Nephron progenitor cell (in vitro differentiated cells): ENCODE measurements around the gene CNTN5.
"Not testable (repeated sequence)": the region's sequence is repeated elsewhere in the genome, so short reads cannot be mapped to it uniquely, and the experiment has no call there.

Experiments used
- DNase-seq: peaks from one replicate; pipeline ENCODE4 v3.0.0; 2021
- H3K27ac Mint-ChIP-seq: 2 replicates; pipeline ENCODE4 v1.8.0; 2021; ENCODE audit warnings: mild to moderate bottlenecking, moderate library complexity, mixed read lengths
- H3K27me3 Mint-ChIP-seq: 2 replicates; pipeline ENCODE4 v1.8.0; 2021; ENCODE audit warnings: mild to moderate bottlenecking, low read depth, mixed read lengths; ENCODE audit not compliant: poor library complexity
- H3K36me3 Mint-ChIP-seq: 2 replicates; pipeline ENCODE4 v1.8.0; 2021; ENCODE audit warnings: low read depth, mixed read lengths
- H3K4me1 Mint-ChIP-seq: 2 replicates; pipeline ENCODE4 v1.8.0; 2021; ENCODE audit warnings: mixed read lengths
- H3K4me3 Mint-ChIP-seq: 2 replicates; pipeline ENCODE4 v1.8.0; 2021; ENCODE audit warnings: mild to moderate bottlenecking, moderate library complexity, mixed read lengths
- H3K9me3 Mint-ChIP-seq: 2 replicates; pipeline ENCODE4 v1.8.0; 2021; ENCODE audit warnings: mild to moderate bottlenecking, moderate library complexity, mixed read lengths
- TF ChIP-seq, protein P1 (sequence below): fragments of 200-600 bp; sonication (generic); IDR thresholded peaks from 2 replicates; pipeline ENCODE4 v1.5.0; 2021; ENCODE audit warnings: antibody characterized with exemption

CNTN5 gene

DNA sequence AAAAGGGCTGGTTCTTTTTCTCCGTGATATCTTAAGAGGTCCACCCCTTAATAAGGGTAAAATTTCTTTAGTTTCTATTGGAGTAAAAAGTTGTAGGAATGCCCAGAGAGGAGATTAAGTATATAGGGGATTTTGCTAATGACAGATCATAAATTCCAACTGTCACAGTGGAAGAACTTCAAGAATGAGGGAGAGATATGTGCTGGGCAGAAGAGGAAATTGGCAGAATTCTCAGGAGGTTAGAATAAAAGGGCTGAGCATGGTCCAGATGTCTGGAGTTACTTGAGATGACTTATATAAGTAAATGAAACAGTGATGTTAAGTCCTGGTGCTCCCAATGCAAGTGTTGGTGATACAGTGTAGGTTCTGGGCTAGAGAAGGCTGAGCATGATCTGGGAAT, 1248.8 kb downstream of the CNTN5 start:
- no peak for DNase-seq
- Mint-ChIP-seq H3K36me3 (no peaks in the 10 kb centered on the region), H3K27ac (no peak overlapping the region), H3K4me1 (peaks cover 19% of the 10 kb centered on the region), H3K27me3 (no peaks in the 10 kb centered on the region), H3K9me3 (peaks cover 4% of the 10 kb centered on the region), H3K4me3 (no peak overlapping the region)
- TF ChIP-seq, protein P1, sequence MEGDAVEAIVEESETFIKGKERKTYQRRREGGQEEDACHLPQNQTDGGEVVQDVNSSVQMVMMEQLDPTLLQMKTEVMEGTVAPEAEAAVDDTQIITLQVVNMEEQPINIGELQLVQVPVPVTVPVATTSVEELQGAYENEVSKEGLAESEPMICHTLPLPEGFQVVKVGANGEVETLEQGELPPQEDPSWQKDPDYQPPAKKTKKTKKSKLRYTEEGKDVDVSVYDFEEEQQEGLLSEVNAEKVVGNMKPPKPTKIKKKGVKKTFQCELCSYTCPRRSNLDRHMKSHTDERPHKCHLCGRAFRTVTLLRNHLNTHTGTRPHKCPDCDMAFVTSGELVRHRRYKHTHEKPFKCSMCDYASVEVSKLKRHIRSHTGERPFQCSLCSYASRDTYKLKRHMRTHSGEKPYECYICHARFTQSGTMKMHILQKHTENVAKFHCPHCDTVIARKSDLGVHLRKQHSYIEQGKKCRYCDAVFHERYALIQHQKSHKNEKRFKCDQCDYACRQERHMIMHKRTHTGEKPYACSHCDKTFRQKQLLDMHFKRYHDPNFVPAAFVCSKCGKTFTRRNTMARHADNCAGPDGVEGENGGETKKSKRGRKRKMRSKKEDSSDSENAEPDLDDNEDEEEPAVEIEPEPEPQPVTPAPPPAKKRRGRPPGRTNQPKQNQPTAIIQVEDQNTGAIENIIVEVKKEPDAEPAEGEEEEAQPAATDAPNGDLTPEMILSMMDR, result no peak

DNA sequence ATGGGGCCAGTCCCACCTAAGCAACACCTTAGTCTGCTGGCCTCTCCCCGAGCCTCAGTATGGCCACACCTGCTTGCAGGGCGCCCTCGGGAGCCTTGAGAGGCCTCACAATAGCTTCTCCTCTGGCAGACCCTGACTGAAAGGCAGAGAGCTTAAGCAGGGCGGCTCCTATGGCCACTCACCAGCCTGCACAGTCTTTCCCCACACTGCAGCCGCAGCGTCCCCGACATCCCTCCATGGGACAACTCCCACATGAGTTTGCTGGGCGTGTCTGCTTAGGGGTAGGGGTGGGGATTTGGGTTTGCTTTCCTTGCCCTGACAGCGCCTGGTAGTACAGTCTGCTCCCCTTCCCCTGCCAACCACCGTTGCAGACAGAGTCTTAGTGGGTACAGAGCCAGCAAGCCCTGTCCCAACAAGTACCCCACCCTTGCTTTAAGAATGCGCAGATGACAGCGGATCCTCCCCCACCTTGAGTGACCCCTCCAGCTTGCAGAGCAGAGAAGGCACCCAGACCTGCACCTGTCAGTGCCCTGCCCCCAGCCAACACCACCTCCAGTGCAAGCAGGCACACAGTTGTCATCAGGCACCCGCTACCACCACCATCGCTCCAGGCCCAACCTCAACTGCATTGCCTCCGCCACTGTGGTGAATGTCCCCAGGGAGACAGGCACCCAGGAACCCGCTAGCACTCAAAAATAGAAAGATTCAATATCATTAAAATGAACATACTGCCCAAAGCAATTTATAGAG, 1252.5 kb downstream of the CNTN5 start:
- Mint-ChIP-seq H3K9me3 (peaks cover 11% of the 10 kb centered on the region), H3K27ac (no peak overlapping the region), H3K27me3 (no peaks in the 10 kb centered on the region), H3K4me3 (no peak overlapping the region), H3K36me3 (no peaks in the 10 kb centered on the region), H3K4me1 (peaks cover 19% of the 10 kb centered on the region)
- TF ChIP-seq, protein P1, result no peak
- DNase-seq, result no peak

DNA sequence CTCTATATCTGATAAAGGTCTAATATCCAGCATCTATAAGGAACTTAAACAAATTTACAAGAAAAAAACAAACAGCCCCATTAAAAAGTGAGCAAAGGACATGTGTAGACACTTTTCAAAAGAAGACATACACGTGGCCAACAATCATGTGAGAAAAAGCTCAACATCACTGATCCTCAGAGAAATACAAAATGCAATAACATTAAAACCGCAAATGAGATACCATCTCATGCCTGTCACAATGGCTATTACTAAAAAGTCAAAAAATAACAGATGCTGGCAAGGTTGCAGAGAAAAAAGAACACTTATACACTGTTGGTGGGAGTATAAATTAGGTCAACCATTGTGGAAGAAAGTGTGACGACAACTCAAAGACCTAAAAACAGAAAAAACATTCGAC, 1253.7 kb downstream of the CNTN5 start:
- H3K4me3 Mint-ChIP-seq, H3K27me3 Mint-ChIP-seq, H3K27ac Mint-ChIP-seq, DNase-seq, H3K36me3 Mint-ChIP-seq: not testable (repeated sequence)
- peaks cover 13% of the 10 kb centered on the region for H3K4me1 Mint-ChIP-seq
- peaks cover 14% of the 10 kb centered on the region for H3K9me3 Mint-ChIP-seq

DNA sequence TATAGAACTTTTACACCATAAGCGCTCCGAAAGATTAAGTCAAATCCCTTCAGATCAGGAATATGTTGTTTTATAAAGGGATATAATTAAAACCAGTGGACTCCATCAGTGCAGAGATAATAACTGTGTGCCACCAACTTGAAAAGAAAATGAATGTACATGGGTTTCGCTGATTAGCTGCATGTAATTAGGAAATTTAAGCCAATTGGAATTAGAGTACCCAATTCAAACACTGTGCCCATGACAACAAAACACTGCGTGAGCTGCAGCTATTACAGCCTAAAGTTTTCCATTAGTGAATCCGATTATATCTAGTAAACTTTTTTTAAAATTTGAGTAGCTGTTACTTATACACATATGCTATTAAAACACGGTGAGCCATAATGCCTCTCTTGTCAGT, 1274.0 kb downstream of the CNTN5 start:
- Mint-ChIP-seq H3K36me3 (no peaks in the 10 kb centered on the region), H3K4me3 (no peak overlapping the region), H3K27ac (no peak overlapping the region), H3K4me1 (no peaks in the 10 kb centered on the region), H3K27me3 (no peaks in the 10 kb centered on the region), H3K9me3 (peaks cover 5% of the 10 kb centered on the region)
- TF ChIP-seq, protein P1, result no peak
- no peak for DNase-seq

DNA sequence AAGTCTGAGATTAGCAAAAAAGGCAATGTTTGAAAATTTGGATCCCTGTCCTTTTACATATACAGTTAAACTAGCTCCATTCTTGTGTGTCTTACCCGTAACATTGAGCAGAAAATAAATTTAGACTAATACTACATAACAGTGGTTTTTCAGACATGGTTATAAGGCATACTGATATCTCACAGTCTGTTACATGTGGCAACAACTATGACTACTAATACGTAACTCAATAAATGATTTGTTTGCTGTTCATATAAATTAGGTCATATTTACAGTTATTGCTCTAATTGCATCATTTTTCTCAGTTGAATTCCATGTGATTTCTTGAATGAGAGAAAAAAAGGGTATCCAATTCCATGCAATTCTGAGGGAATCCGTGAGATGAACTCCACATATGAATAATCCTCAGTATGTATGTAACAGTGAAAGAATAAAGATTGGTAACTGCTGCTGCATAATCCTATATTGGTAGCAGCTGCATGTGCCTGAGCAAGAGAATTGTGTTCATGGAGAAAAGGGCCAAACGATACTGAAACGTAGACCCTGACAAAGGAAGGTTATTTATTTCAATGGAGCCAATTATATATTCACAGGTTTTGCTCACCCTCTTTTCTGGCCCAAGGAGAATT, 1275.4 kb downstream of the CNTN5 start:
- H3K27ac Mint-ChIP-seq, result no peak overlapping the region
- TF ChIP-seq, protein P1, result no peak
- peaks cover 5% of the 10 kb centered on the region for H3K9me3 Mint-ChIP-seq
- DNase-seq, result no peak
- H3K4me1 Mint-ChIP-seq, result no peaks in the 10 kb centered on the region
- H3K36me3 Mint-ChIP-seq, result no peaks in the 10 kb centered on the region
- H3K27me3 Mint-ChIP-seq, result no peaks in the 10 kb centered on the region
- H3K4me3 Mint-ChIP-seq, result no peak overlapping the region

DNA sequence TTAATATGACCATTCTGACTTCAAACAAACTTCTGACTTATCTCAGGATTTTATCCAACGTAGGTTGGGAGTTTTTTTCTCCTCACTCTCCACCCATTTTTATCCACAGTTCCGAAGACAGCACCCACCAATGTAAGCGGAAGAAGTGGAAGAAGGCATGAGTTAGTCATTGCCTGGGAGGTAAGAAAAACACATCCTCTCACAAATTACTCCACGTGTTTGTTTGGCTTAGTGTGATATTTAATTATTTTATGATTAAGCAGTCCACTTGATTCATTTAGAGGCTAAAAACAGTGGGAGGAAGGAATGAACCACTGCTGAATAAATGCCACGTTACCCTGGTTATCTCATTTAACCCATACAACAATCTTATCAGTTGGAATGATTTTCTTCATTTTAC, 1276.8 kb downstream of the CNTN5 start:
- no peak overlapping the region for H3K27ac Mint-ChIP-seq
- no peaks in the 10 kb centered on the region for H3K27me3 Mint-ChIP-seq

More for the DNA sequence above, 1276.8 kb downstream of the CNTN5 start:
- H3K9me3 Mint-ChIP-seq, result no peaks in the 10 kb centered on the region
- TF ChIP-seq, protein P1, result no peak
- no peaks in the 10 kb centered on the region for H3K4me1 Mint-ChIP-seq
- H3K4me3 Mint-ChIP-seq, result no peak overlapping the region
- no peaks in the 10 kb centered on the region for H3K36me3 Mint-ChIP-seq
- no peak for DNase-seq
